Hepatocyte (in vitro differentiated cells): Measurements from ENCODE around the gene SMIM43.

ENCODE experiments used
- CTCF ChIP-seq: fragments of 200-600 bp; sonication (generic); IDR thresholded peaks from 2 replicates; pipeline ENCODE4 v1.5.1; 2016; ENCODE audit warnings: antibody characterized with exemption, mild to moderate bottlenecking; ENCODE audit not compliant: poor library complexity
- EZH2phosphoT487 ChIP-seq: fragments of 200-600 bp; sonication (generic); IDR thresholded peaks from one replicate; pipeline ENCODE4 v1.6.1; 2018; ENCODE audit warnings: antibody characterized with exemption, mild to moderate bottlenecking, low read depth, moderate library complexity; ENCODE audit not compliant: unreplicated experiment, severe bottlenecking

DNA sequence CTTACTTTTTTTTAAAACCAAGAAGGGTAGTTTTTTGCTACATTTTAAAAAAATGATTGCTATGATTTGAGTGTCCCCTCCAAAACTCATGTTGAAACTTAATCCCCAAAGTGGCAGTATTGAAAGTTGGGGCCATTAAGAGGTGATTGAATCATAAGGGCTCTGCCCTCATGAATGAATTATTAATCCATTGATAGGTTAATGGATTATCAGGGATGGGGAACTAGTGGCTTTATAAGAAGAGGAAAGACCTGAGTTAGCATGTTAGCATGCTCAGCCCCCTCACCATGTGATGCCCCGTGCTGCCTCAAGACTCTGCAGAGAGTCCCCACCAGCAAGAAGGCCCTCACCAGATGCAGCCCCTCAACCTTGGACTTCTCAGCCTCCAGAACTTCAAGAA lies 31.0 kb downstream of the SMIM43 start:
- TF ChIP-seq CTCF = no peak
- TF ChIP-seq EZH2phosphoT487 = no peak
